Lung (tissue), 12 donors: ENCODE measurements around the gene SLC29A2. TPM values are rescaled to one million over a fixed set of nuclear protein-coding genes. Genes with fewer than 3 reads are reported as not detected.
A peak's percentile ranks its signal among the peaks of the same experiment; 100 is the strongest.

Experiments
- ATAC-seq: fragments of 200-7000 bp; cut with Tn5 transposase; one replicate; pipeline ENCODE4 v1.9.1; 2020; ENCODE audit warnings: moderate number of reproducible peaks; ENCODE audit not compliant: insufficient read depth, low FRiP score
- DNase-seq, 3 donors: peaks; one replicate each; pipeline ENCODE4 v3.0.0-alpha.2; 2013 to 2017
- H3K27ac ChIP-seq, 2 donors: one replicate each; pipeline ENCODE4 v1.5.1; 2013; ENCODE audit warnings: mild to moderate bottlenecking in 2 of 2, moderate library complexity in 2 of 2, control low read depth in 1 of 2, inconsistent platforms in 1 of 2, low read depth in 1 of 2, low read length in 1 of 2
- H3K27me3 ChIP-seq, 3 donors: one replicate each; pipeline ENCODE4 v1.5.1; 2013; ENCODE audit warnings: low read length in 2 of 3; ENCODE audit not compliant: control insufficient read depth in 3 of 3, insufficient read depth in 3 of 3
- H3K36me3 ChIP-seq, 4 donors: one replicate each; pipeline ENCODE4 v1.5.1; 2013; ENCODE audit warnings: low read length in 4 of 4, mild to moderate bottlenecking in 1 of 4, moderate library complexity in 1 of 4; ENCODE audit not compliant: control insufficient read depth in 4 of 4, insufficient read depth in 4 of 4
- H3K4me1 ChIP-seq, 5 donors: one replicate each; pipeline ENCODE4 v1.5.1; 2013; ENCODE audit warnings: low read length in 5 of 5, mild to moderate bottlenecking in 2 of 5, moderate library complexity in 1 of 5; ENCODE audit not compliant: control insufficient read depth in 5 of 5, insufficient read depth in 5 of 5
- H3K4me3 ChIP-seq: one replicate; pipeline ENCODE4 v1.5.1; 2013; ENCODE audit warnings: mild to moderate bottlenecking, control low read depth, moderate library complexity
- H3K9ac ChIP-seq, 2 donors: one replicate each; pipeline ENCODE4 v1.5.1; 2013; ENCODE audit warnings: low read length in 2 of 2, control low read depth in 1 of 2; ENCODE audit not compliant: insufficient read depth in 1 of 2
- H3K9me3 ChIP-seq, 4 donors: one replicate each; pipeline ENCODE4 v1.5.1; 2013; ENCODE audit warnings: low read length in 3 of 4, mild to moderate bottlenecking in 1 of 4, moderate library complexity in 1 of 4; ENCODE audit not compliant: control insufficient read depth in 4 of 4, insufficient read depth in 3 of 4
- CTCF ChIP-seq: IDR thresholded peaks from 2 replicates; pipeline ENCODE4 v1.5.1; 2012; ENCODE audit warnings: mild to moderate bottlenecking; ENCODE audit errors: control extremely low read depth, extremely low read depth
- WGBS, 2 donors: extraction: QIAGEN DNeasy Blood & Tissue Kit; methylation state at CpG; one replicate each; pipeline ENCODE4 v1.1.7; 2013; 5-methylcytosine and 5-hydroxymethylcytosine counted together
- polyA plus RNA-seq, 2 donors: library from polyadenylated mRNA; stranded (reverse); fragments of 200-250 nt; gene quantifications; one replicate each; pipeline ENCODE4 v1.2.1, GENCODE V29; 2013
- total RNA-seq, 2 donors: library from RNA; depleted of rRNA in 1 of 2; stranded (reverse); fragments of >200 nt in 1 of 2; gene quantifications; one replicate each; pipeline ENCODE4 v1.2.1, GENCODE V29; 2014 to 2021
- donor health status: control.
- donor health status: control.
- donor health status: Bipolar disorder and iron deficiency.
- donor health status: healthy.
- donor health status: DM: yes; HTN: yes; CAD: no.

The SLC29A2 gene
- total and polyA plus RNA-seq, 4 donors = 6.5 to 19.4 (median 13.7) TPM

DNA sequence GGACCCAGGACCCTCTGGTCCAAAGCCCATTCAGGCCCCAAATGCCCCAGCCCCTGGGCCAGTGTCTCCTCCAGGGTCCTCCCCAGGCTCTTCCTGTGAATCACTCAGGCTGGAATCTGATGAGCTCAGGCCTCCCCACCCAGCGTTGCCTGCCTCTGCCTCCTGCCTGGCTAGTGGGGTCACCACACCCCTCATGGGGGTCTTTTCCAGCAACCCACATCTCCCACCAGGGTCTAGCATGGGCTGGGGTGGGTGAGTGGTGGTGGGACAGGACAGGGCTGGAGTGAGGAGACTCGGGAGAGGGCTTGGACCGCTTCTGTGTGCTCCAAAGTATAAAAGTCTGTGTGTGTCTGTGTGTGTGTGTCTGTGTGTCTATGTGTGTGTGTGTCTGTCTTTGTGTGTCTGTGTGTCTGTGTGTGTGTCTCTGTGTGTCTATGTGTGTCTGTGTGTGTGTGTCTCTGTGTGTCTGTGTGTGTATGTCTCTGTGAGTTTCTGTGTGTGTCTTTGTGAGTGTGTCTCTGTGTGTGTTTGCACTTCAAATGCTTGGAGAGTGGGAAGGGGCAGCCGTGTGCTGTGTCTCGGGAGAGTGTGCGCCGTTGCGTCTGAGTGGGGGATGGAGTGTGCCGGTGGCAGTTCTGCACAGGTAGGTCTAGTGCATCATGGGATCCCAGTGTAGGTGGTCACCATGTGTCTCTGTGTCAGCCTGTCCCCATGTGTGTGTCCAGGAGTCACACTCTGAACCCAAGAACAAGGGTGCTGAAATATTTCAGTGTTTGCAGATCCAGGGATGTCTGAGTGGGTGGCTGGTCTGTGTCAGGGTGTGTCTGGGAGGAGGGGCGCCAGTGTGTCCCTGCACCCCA lies 44.2 kb downstream of the SLC29A2 start:
- WGBS, 2 donors = 78 to 93% methylated on average over 10 of the region's 10 CpGs
- Histone ChIP-seq H3K27me3 (no peaks in the 10 kb centered on the region), H3K9me3 (peaks cover 0 to 1% (median 0%) of the 10 kb centered on the region in 4 donors), H3K4me3 (no peak overlapping the region), H3K27ac (peak overlapping the region in 1 of 2 donors; percentile 20), H3K4me1 (peaks cover 2 to 48% (median 22%) of the 10 kb centered on the region in 5 donors), H3K36me3 (peaks cover 0 to 7% (median 0%) of the 10 kb centered on the region in 4 donors), H3K9ac (no peak overlapping the region)
- TF ChIP-seq CTCF = no peak
- ATAC-seq (no peak), DNase-seq (peak in 1 of 3 donors; percentile 41)

- H3K9me3 ChIP-seq = no peaks in the 10 kb centered on the region
- DNase-seq = peak; percentile 71 to 82 (median 77)
- peaks cover 0 to under 1% (median 0%) of the 10 kb centered on the region in 4 donors for H3K36me3 ChIP-seq
- H3K9ac ChIP-seq = no peak overlapping the region
- H3K27me3 ChIP-seq = no peaks in the 10 kb centered on the region
- ATAC-seq = no peak
- peak overlapping the region in 1 of 2 donors; percentile 16 for H3K27ac ChIP-seq
- no peak for TF ChIP-seq CTCF
- 49 to 61% methylated on average over 17 to 21 of the region's 21 CpGs for WGBS, 2 donors
- H3K4me1 ChIP-seq = peaks cover 2 to 48% (median 22%) of the 10 kb centered on the region in 5 donors
- H3K4me3 ChIP-seq = no peak overlapping the region
Measured at GRCh38 chr11:66326261-66327111, 45.1 kb downstream of the SLC29A2 start.

- WGBS, 2 donors = 65 to 78% methylated on average over 8 of the region's 8 CpGs
- ATAC-seq (no peak), DNase-seq (peak in 2 of 3 donors; percentile 18 to 31)
- Histone ChIP-seq H3K9ac (no peak overlapping the region), H3K9me3 (no peaks in the 10 kb centered on the region), H3K27me3 (no peaks in the 10 kb centered on the region), H3K27ac (peak overlapping the region in 1 of 2 donors; percentile 10), H3K4me1 (peaks cover 2 to 48% (median 22%) of the 10 kb centered on the region in 5 donors), H3K36me3 (no peaks in the 10 kb centered on the region), H3K4me3 (no peak overlapping the region)
- TF ChIP-seq CTCF = no peak
Measured at GRCh38 chr11:66325263-66325671, 46.3 kb downstream of the SLC29A2 start.
